Measurements from ENCODE around the gene TBATA. TPM values are rescaled to one million over a fixed set of nuclear protein-coding genes. Genes with fewer than 3 reads are reported as not detected.

TBATA gene
- total RNA-seq, 1 donor from 2014 or later: not detected

DNA sequence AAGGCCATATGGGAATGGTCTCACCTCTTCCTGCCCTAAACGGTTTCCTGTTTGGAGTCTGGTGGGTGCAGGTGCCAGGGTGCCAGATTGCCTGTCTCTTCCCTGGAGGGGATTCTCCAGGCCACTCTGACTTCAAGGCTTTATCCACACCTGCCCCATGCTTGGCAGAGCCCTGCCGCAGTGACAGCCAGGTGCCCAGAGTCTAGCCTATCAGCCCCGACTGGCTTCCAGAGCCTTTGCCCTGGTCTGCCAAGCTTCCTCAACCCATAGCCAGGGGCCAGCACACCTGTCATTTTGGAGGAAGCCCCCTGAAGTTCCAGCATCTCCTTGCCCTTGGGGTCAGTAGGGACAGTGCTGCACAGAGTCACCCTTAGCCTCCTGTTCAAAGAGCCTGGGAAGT, 21.6 kb downstream of the TBATA start:
- H3K4me1 ChIP-seq: no peaks in the 10 kb centered on the region
- no peak overlapping the region for H3K4me3 ChIP-seq
- no peaks in the 10 kb centered on the region for H3K27me3 ChIP-seq
- TF ChIP-seq, protein P1, sequence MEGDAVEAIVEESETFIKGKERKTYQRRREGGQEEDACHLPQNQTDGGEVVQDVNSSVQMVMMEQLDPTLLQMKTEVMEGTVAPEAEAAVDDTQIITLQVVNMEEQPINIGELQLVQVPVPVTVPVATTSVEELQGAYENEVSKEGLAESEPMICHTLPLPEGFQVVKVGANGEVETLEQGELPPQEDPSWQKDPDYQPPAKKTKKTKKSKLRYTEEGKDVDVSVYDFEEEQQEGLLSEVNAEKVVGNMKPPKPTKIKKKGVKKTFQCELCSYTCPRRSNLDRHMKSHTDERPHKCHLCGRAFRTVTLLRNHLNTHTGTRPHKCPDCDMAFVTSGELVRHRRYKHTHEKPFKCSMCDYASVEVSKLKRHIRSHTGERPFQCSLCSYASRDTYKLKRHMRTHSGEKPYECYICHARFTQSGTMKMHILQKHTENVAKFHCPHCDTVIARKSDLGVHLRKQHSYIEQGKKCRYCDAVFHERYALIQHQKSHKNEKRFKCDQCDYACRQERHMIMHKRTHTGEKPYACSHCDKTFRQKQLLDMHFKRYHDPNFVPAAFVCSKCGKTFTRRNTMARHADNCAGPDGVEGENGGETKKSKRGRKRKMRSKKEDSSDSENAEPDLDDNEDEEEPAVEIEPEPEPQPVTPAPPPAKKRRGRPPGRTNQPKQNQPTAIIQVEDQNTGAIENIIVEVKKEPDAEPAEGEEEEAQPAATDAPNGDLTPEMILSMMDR (IDR thresholded peaks at IDR 0.05): no peak
- intact Hi-C loops (cut with DNase I): loop anchor here (10.0 kb wide), 1 partner anchor 299 kb away; no protein-coding TSS in a partner anchor
- no peaks in the 10 kb centered on the region for H3K9me3 ChIP-seq
- no peaks in the 10 kb centered on the region for H3K36me3 ChIP-seq
- ATAC-seq (no peak), DNase-seq (no peak)
- H3K27ac ChIP-seq: no peak overlapping the region

DNA sequence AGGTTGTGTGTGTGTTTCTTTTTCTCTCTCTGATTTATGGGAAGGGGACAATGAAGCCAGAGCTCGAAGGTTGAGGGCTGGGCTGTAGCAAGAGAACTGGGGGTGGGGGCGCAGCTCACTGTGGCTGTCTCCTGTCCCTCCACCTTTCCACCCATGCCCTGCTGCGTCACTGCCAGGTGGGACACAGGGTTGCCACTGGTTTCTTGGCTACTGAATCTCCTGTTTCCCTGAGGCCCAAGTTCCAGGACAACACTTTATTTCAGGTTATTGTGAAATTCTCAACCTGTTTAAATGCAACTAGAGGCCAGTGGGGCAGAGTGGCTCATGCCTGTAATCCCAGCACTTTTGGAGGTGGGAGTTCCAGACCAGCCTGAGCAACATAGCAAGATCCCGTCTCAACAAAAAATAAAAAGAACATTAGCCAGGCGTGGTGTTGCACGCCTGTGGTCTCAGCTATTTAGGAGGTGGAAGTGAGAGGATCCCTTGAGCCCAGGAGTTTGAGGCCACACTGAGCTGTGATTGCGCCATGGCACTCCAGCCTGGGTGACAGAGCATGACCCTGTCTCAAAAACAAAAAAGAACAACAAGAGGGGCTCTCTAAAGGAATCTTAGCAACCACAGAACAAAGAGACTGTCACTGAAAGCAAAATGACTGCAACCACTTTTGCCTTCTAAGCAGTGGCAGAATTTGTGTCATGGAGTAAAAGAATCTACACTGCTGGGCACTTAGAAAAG, 22.6 kb downstream of the TBATA start:
- no peaks in the 10 kb centered on the region for H3K36me3 ChIP-seq
- DNase-seq (peak; percentile 55), ATAC-seq (no peak)
- H3K9me3 ChIP-seq: no peaks in the 10 kb centered on the region
- H3K4me1 ChIP-seq: no peaks in the 10 kb centered on the region
- intact Hi-C loops (cut with DNase I): loop anchor here (10.0 kb wide), 1 partner anchor 298 kb away; no protein-coding TSS in a partner anchor
- TF ChIP-seq, protein P1 (IDR thresholded peaks at IDR 0.05): no peak
- no peak overlapping the region for H3K27ac ChIP-seq
- no peaks in the 10 kb centered on the region for H3K27me3 ChIP-seq
- no peak overlapping the region for H3K4me3 ChIP-seq

DNA sequence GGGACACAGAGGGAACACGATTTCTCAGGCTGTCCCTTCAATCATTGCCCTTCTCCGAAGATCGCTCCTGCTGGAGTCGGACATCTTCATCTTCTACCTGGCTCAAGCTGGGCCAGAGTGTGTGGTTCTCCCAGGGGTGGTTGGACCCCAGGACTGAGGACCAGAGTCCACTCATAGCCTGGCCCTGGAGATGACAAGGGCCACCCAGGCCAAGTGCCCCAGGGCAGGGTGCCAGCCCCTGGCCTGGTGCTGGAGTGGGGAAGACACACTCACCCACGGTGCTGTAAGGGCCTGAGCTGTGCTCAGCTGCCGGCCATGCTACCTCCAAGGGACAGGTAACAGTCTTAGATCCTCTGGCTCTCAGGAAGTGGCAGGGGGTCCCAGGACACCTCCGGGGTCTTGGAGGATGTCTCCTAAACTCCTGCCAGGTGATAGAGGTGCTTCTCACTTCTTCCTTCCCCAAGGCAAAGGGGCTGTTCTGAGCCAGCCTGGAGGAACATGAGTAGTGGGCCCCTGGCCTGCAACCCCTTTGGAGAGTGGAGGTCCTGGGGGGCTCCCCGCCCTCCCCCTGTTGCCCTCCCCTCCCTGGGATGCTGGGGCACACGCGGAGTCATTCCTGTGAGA, 23.3 kb downstream of the TBATA start:
- DNase-seq: no peak
- intact Hi-C loops (cut with DNase I): loop anchor here (10.0 kb wide), 1 partner anchor 297 kb away; no protein-coding TSS in a partner anchor
- Histone ChIP-seq H3K4me3 (no peak overlapping the region), H3K9me3 (no peaks in the 10 kb centered on the region), H3K4me1 (no peaks in the 10 kb centered on the region), H3K36me3 (no peaks in the 10 kb centered on the region), H3K27me3 (no peaks in the 10 kb centered on the region), H3K27ac (no peak overlapping the region)
- TF ChIP-seq, protein P1 (IDR thresholded peaks at IDR 0.05): no peak
- no peak for ATAC-seq

DNA sequence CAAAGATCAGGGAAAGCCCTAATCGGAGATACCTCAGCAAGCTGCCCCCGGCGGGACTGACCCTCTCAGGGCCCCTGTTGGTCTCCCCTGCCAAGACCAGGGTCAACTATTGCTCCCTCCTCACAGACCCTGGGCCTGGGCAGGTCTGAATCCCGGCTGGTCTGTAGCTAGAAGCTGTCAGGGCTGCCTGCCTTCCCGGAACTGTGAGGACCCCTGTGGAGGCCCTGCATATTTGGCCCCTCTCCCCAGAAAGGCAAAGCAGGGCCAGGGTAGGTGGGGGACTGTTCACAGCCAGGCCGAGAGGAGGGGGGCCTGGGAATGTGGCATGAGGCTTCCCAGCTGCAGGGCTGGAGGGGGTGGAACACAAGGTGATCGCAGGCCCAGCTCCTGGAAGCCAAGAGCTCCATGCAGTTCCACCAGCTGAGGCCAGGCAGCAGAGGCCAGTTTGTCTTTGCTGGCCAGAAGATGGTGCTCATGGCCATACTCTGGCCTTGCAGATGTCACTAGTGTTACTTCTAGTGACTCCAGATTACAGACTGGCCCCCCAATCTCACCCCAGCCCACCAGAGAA, 24.1 kb downstream of the TBATA start:
- intact Hi-C loops (cut with DNase I): loop anchor here (10.0 kb wide), 1 partner anchor 296 kb away; no protein-coding TSS in a partner anchor
- TF ChIP-seq, protein P1 (IDR thresholded peaks at IDR 0.05): no peak
- Histone ChIP-seq H3K36me3 (no peaks in the 10 kb centered on the region), H3K4me1 (no peaks in the 10 kb centered on the region), H3K27me3 (no peaks in the 10 kb centered on the region), H3K27ac (no peak overlapping the region), H3K4me3 (no peak overlapping the region), H3K9me3 (no peaks in the 10 kb centered on the region)
- DNase-seq: no peak
- ATAC-seq: no peak

DNA sequence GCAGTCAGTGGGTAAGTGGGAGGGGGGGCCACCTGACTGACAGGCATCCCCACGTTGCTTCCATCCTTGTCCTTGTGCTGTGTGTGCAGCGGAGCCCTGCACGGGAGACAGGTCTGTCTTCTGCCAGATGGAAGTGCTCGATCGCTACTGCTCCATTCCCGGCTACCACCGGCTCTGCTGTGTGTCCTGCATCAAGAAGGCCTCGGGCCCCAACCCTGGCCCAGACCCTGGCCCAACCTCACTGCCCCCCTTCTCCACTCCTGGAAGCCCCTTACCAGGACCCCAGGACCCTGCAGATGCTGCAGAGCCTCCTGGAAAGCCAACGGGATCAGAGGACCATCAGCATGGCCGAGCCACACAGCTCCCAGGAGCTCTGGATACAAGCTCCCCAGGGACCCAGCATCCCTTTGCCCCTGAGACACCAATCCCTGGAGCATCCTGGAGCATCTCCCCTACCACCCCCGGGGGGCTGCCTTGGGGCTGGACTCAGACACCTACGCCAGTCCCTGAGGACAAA, 24.8 kb downstream of the TBATA start:
- intact Hi-C loops (cut with DNase I): loop anchor here (10.0 kb wide), 1 partner anchor 296 kb away; no protein-coding TSS in a partner anchor
- H3K4me1 ChIP-seq: no peaks in the 10 kb centered on the region
- TF ChIP-seq, protein P1 (IDR thresholded peaks at IDR 0.05): no peak
- no peak for ATAC-seq
- H3K36me3 ChIP-seq: no peaks in the 10 kb centered on the region
- no peak overlapping the region for H3K4me3 ChIP-seq
- H3K9me3 ChIP-seq: no peaks in the 10 kb centered on the region
- DNase-seq: no peak
- H3K27ac ChIP-seq: no peak overlapping the region
- no peaks in the 10 kb centered on the region for H3K27me3 ChIP-seq

All from upper lobe of right lung (tissue), 1 donor.